ENCODE measurements around the gene SLC35E2B.
"Not testable (repeated sequence)": the region's sequence is repeated elsewhere in the genome, so short reads cannot be mapped to it uniquely, and the experiment has no call there.

DNA sequence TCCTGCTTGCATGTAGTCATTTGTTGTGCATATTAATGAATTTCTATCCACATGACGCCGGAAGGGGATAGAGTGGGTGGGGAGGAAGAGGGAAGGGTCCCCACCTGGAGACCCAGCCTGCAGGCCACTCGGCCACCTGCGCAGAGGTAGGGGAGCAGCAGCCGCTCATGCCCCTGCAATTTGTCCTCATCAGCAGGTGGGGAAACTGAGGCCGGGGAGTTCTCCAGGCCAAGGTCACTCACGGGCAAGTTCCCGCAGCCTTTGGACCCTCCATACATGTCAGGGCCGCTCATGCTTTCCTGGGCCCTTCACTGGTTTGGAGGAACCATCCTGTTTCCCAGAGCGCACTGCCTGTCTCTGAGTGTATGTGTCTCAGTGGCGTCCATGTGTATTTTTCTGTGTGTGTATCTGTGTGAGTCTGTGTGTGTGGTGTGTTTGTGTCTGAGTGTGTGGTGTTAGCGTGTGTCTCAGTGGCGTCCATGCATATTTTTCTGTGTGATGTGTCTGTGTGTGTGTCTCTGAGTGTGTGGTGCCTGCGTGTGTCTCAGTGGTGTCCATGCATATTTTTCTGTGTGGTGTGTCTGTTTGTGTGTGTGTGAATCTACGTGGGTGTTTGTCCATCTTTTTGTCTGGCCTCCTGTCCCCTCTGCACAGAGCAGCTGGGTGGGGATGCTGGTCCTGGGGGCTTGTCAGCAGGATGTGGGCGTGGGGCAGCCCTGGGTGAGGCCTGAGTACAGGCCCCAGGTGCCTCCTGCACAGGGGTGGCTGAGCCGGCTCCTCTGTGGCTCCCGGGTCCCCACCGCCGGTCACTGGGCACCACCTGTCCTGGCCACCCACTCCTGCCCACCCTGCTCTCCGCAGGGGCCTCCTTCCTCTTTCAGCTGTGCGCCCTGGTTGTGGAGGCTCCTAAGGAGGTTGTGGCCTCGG is 4.1 kb upstream of the SLC35E2B start:
- not testable (repeated sequence) for TF ChIP-seq POLR2A, POLR2AphosphoS5 (IDR thresholded peaks at IDR 0.05; ENCODE audit: low read depth, low read length)

Measured in GM12892 (cell line).